GM12892 (cell line): ENCODE results near the gene LRRC74B.
"Not testable (repeated sequence)": the region's sequence is repeated elsewhere in the genome, so short reads cannot be mapped to it uniquely, and the experiment has no call there.

Experiments
- POLR2A ChIP-seq: IDR thresholded peaks from 2 replicates; pipeline ENCODE4 v1.6.1; 2011; ENCODE audit warnings: low read depth, low read length, control low read depth
- POLR2AphosphoS5 ChIP-seq: IDR thresholded peaks from 2 replicates; pipeline ENCODE4 v1.6.1; 2011; ENCODE audit warnings: low read depth, low read length, control low read depth
- TAF1 ChIP-seq: IDR thresholded peaks from 2 replicates; pipeline ENCODE4 v1.6.1; 2011; ENCODE audit warnings: low read depth, mild to moderate bottlenecking, control low read depth, low read length, borderline replicate concordance

DNA sequence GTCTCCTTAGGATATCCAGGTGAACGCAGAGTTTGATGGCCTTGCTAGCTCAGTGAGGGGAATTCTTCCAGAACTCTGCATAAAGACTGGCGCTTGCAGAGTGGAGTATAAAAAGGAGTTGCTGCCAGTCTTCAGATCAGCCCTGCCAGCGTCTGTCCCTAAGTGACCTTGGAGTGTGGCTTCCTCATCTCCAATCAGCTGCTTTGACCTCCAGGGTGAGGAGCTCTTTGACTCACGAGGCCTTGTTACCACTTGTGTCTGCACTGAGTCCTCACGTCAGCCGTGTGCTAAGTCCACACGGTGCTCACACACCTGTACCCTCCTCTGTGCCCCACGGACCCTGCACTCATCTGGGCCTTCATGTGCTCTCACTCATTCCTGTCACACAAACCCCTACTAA lies 14.6 kb downstream of the LRRC74B start:
- TF ChIP-seq POLR2AphosphoS5, TAF1, POLR2A: not testable (repeated sequence)
